Measurements from ENCODE around the gene SRGAP1. TPM values are rescaled to one million over a fixed set of nuclear protein-coding genes. Genes with fewer than 3 reads are reported as not detected.

The SRGAP1 gene
- polyA plus RNA-seq, 3 donors from 2014 or later, result 0.02 TPM; not detected in 2

DNA sequence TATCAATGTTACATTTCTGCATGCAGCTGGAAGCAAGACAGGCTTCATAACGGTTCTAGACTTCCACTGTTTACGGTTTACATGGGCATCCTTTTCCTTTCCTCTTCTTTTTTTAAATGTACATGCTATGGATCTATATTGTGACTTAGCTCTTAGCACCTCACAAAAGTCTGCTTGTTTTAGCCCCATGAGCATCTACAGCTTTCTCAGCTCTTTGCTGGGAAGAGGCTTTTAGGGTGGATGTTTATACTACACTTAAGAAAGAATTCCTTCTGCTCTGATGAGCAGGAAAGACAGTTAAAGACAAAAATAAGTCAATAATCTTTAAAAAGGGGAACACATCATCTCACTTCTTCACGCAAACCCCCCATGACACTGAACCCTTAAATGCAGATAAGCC lies 326.2 kb downstream of the SRGAP1 start:
- Mint-ChIP-seq H3K9me3 (peaks cover 0 to 3% (median 0%) of the 10 kb centered on the region in 6 donors), H3K36me3 (no peaks in the 10 kb centered on the region), H3K27ac (no peak overlapping the region), H3K4me1 (no peaks in the 10 kb centered on the region), H3K27me3 (ENCODE audit: low read depth in 3 of 3) (peaks cover 0 to 2% (median 0%) of the 10 kb centered on the region in 3 donors), H3K4me3 (no peak overlapping the region)
- no peak for DNase-seq

DNA sequence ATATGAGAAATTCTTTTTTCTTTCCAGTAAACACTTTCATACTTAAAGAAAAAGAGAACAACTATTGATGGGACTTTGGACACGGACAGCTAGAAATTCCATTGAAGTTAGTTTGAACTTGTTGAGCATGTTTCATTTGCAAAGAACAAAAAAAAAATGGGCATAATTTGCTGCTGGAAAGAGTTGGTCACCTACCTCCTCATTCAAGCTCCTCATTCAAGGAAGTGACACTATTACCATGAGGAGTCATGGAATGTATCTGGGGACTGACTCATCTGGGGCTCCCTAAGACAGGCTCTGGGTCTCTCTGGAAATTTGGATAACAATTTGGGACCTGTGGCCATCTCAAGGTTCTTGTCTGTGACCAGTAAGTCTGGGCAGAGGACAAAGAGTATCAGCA lies 327.2 kb downstream of the SRGAP1 start:
- Mint-ChIP-seq H3K36me3 (no peaks in the 10 kb centered on the region), H3K27ac (no peak overlapping the region), H3K4me3 (no peak overlapping the region), H3K9me3 (peaks cover 0 to 3% (median 0%) of the 10 kb centered on the region in 6 donors), H3K27me3 (ENCODE audit: low read depth in 3 of 3) (peaks cover 0 to 2% (median 0%) of the 10 kb centered on the region in 3 donors), H3K4me1 (no peaks in the 10 kb centered on the region)
- DNase-seq, result no peak

DNA sequence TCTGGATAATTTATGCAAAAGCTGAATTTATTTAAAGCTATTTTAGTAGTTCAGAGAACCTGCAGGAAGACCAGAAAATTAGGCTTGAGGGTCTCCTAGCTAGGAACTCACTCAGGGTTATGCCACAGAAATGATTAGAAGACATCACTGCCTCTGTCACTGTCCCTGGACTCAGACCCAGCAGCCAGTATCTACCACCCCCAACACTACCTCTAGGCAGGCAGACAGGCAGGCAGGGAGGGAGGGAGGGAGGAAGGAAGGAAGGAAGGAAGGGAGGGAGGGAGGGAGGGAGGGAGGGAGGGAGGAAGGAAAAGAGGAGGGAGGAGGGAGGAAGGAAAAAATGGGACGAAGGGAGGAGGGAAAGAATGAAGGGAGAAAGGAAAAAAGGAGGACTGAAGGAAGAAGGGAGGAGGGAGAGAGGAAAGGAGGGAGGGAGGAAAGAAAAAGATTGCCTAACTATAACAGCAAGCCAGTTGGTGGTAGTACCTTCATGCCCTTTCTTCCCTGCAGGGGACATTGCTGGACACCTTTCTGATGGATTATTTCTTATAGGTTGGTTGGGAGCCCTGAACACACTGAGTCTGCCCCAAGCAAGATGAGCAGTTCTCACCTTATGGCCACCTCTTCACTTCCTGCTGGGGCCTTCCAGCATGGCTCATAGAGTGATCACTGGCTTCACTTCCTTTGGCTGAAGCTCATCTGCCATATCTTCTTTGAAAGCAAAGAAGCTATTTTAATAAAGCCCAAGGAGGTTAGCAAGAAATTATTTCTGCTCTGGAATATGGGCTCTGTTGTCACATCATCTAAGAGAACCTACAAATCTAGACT lies 327.9 kb downstream of the SRGAP1 start:
- Mint-ChIP-seq H3K36me3 (no peaks in the 10 kb centered on the region), H3K9me3 (no peaks in the 10 kb centered on the region), H3K4me1 (no peaks in the 10 kb centered on the region), H3K4me3 (no peak overlapping the region), H3K27me3 (ENCODE audit: low read depth in 3 of 3) (peaks cover 0 to 3% (median 2%) of the 10 kb centered on the region in 3 donors), H3K27ac (no peak overlapping the region)
- no peak for DNase-seq

DNA sequence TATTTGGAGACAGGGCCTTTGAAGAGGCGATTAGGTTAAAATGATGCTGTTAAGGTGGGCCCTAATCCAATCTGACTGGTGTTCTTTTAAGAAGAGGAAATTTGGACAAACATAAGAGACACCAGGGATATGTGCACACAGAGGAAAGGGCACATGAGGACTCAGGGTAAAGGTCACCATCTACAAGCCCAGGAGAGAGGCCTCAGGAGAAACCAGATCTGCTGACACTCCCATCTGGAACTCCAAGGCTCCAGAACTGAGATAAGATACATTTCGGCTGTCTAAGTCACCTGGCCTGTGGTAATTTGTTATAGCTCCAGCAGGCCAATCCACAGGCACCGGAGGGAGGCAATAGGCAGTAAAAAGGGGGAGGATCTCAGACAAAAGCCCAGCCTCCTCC lies 329.0 kb downstream of the SRGAP1 start:
- H3K4me3 Mint-ChIP-seq, result no peak overlapping the region
- peaks cover 0 to 3% (median 2%) of the 10 kb centered on the region in 3 donors for H3K27me3 Mint-ChIP-seq (ENCODE audit: low read depth in 3 of 3)
- H3K27ac Mint-ChIP-seq, result no peak overlapping the region
- DNase-seq, result no peak
- H3K9me3 Mint-ChIP-seq, result no peaks in the 10 kb centered on the region
- no peaks in the 10 kb centered on the region for H3K4me1 Mint-ChIP-seq
- no peaks in the 10 kb centered on the region for H3K36me3 Mint-ChIP-seq

DNA sequence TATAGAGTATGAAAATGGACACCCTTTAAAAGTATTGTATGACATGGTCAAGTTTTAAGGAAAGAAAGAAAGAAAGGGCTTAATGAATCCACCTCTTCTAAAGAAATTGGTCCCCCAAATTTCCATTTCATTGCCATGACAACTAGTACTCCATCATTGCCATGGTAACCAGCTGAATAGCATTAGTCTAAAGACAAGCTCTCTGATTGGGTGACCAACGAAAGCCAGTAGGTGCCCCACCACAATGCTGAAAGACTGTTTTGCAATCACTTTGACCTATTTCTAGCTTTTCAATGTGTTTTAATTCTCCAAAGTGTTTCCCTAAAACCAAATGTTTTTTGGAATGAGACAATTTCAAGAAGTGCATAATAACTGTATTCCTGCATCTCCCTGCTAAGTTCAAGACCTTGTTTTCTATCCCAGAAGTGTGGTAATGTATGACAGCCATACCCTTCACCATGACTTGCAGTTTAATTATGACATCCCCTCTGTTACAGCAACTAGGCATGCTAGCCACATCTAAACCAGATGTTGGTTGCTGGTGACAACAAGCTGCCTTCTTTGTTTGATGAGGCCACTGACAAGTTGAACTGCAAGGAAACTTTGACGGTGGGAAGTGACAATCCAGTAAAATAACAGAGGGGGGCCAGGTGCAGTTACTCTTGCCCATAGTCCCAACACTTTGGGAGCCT lies 330.9 kb downstream of the SRGAP1 start:
- no peak overlapping the region for H3K4me3 Mint-ChIP-seq
- H3K36me3 Mint-ChIP-seq, result peaks cover 0 to 4% (median 0%) of the 10 kb centered on the region in 3 donors
- no peaks in the 10 kb centered on the region for H3K9me3 Mint-ChIP-seq
- DNase-seq, result no peak
- no peak overlapping the region for H3K27ac Mint-ChIP-seq
- H3K4me1 Mint-ChIP-seq, result no peaks in the 10 kb centered on the region
- H3K27me3 Mint-ChIP-seq (ENCODE audit: low read depth in 3 of 3), result peaks cover 0 to 3% (median 2%) of the 10 kb centered on the region in 3 donors

DNA sequence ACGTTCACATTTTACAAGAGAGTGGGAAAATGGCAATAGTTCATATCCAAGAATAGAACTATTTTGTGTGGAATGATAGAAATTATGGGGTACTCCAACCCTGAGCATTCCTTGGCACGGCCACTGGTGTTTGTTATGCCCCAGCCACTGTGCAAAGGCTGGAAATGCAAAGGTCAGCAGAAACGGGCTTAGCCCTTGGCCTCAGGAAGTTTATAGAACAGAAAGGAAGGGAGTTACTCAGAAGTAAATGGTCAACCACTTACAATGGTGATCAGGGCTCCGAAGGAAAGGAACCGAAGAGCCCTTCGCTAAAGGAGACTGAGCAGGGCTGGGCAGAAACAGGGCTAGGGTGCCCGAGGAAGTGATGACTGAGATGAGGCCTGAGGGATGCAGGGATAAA lies 332.5 kb downstream of the SRGAP1 start:
- no peaks in the 10 kb centered on the region for H3K9me3 Mint-ChIP-seq
- no peaks in the 10 kb centered on the region for H3K4me1 Mint-ChIP-seq
- H3K27me3 Mint-ChIP-seq (ENCODE audit: low read depth in 3 of 3), result peaks cover 0 to 3% (median 2%) of the 10 kb centered on the region in 3 donors
- no peak overlapping the region for H3K27ac Mint-ChIP-seq
- H3K4me3 Mint-ChIP-seq, result no peak overlapping the region
- peaks cover 0 to 4% (median 0%) of the 10 kb centered on the region in 3 donors for H3K36me3 Mint-ChIP-seq
- DNase-seq, result no peak

DNA sequence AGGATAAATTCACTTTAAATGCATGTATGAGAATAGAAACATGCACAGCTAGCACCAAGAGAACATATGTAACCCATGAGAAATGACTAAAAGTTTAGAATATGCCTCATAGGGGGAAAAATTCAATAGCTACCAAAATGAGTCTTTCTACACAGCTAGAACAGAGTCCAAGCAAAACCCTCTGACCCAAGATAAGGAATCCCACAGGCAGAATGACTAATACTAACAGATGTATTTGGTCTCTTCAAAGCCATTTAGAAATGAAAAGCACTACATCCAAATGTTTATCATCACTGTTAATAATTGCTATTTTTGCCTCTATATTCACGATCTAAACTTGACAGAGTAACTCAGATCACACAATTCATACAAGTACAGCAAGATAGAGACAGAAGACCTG lies 333.6 kb downstream of the SRGAP1 start:
- Mint-ChIP-seq H3K27ac (no peak overlapping the region), H3K36me3 (peaks cover 0 to 8% (median 0%) of the 10 kb centered on the region in 3 donors), H3K4me3 (no peak overlapping the region), H3K9me3 (no peaks in the 10 kb centered on the region), H3K4me1 (no peaks in the 10 kb centered on the region), H3K27me3 (ENCODE audit: low read depth in 3 of 3) (peaks cover 0 to 3% (median 2%) of the 10 kb centered on the region in 3 donors)
- no peak for DNase-seq

DNA sequence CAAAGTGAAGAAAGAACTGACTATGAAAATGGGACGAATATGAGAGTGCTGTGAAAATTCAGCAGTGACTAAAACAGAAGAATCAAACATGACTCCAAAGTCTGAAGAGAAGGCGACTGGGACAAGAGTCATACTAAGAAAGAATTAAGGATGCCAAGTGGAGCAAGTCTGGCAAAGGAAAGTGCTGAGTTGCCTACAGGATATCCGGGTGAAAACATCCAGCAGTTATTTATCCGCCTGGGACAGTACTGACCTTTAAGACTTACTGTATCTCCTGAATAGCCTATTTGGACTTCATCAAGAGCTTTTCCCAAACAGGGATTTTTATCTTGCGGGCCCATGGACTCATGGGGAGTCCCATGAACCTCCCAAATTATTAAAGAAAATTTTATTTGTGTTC lies 336.5 kb downstream of the SRGAP1 start:
- no peak overlapping the region for H3K27ac Mint-ChIP-seq
- H3K27me3 Mint-ChIP-seq (ENCODE audit: low read depth in 3 of 3), result peaks cover 0 to 3% (median 2%) of the 10 kb centered on the region in 3 donors

DNA sequence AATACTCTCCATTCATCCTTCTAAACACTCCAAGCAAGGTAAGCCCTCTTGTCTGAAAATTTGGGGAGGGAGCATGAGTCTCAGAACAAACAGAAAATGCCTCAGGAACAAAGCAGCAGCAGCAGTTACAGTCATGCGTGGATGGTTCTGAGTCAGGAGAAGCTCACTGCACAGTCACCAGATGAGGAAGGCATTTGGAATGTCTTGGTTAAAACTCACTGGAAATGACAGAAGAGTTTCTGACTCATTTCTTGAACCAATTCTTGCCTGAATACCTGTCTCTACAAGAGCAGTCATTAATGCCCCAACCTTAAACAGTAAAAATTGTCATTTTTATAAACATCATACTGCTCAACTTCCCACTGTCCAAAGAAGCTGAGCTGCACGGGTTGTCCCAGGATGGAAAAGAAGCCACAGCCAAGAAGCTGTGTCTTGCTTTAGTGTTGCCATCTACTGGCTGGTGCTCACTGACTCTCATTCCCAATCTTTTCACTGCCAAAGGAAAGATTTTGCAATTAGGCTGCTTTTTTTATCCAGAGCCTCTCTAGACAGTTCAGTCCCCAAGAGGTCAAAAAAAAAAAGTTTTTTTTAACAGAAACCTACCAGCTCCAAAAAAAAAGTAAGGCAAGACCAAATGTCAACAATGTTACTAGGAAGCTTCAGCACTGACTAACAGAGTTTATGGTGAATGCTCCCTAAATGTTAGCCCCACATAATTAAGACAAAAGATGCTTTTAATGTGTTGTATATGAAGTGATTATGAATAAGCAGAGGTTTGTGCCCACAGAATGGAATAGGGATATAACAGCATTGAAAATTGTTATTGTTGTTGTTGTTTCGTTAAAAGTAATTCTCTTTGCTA lies 337.2 kb downstream of the SRGAP1 start:
- no peak for DNase-seq
- no peak overlapping the region for H3K4me3 Mint-ChIP-seq
- H3K27ac Mint-ChIP-seq, result no peak overlapping the region
- peaks cover 0 to 12% (median 0%) of the 10 kb centered on the region in 3 donors for H3K36me3 Mint-ChIP-seq
- peaks cover 0 to 3% (median 2%) of the 10 kb centered on the region in 3 donors for H3K27me3 Mint-ChIP-seq (ENCODE audit: low read depth in 3 of 3)
- H3K9me3 Mint-ChIP-seq, result no peaks in the 10 kb centered on the region
- H3K4me1 Mint-ChIP-seq, result no peaks in the 10 kb centered on the region

More for the DNA sequence above, 336.5 kb downstream of the SRGAP1 start:
- Mint-ChIP-seq H3K4me3 (no peak overlapping the region), H3K9me3 (no peaks in the 10 kb centered on the region), H3K36me3 (peaks cover 0 to 12% (median 0%) of the 10 kb centered on the region in 3 donors), H3K4me1 (no peaks in the 10 kb centered on the region)
- no peak for DNase-seq

DNA sequence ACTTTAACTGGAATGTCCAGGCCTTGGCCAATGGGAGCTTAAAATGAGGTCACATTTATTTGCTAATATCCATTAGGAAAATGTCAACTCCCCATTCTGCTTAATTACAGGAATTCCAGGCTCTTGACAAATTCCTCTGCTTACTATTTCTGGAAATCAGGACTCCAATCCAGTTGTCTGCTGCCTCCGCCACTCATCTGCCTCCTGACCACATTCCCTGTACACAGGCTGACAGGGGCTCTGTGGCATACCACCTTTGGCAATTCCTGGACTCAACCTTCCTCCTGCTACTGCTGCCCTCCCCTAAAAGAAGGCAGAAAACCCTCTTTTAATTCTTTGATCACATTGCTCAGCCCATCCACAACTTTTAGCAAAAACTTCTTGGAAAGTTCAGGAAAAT lies 339.7 kb downstream of the SRGAP1 start:
- peaks cover 0 to 15% (median 0%) of the 10 kb centered on the region in 3 donors for H3K36me3 Mint-ChIP-seq
- no peaks in the 10 kb centered on the region for H3K4me1 Mint-ChIP-seq
- DNase-seq, result no peak
- H3K27me3 Mint-ChIP-seq (ENCODE audit: low read depth in 3 of 3), result peaks cover 0 to 3% (median 0%) of the 10 kb centered on the region in 3 donors
- H3K9me3 Mint-ChIP-seq, result no peaks in the 10 kb centered on the region
- no peak overlapping the region for H3K27ac Mint-ChIP-seq
- no peak overlapping the region for H3K4me3 Mint-ChIP-seq

DNA sequence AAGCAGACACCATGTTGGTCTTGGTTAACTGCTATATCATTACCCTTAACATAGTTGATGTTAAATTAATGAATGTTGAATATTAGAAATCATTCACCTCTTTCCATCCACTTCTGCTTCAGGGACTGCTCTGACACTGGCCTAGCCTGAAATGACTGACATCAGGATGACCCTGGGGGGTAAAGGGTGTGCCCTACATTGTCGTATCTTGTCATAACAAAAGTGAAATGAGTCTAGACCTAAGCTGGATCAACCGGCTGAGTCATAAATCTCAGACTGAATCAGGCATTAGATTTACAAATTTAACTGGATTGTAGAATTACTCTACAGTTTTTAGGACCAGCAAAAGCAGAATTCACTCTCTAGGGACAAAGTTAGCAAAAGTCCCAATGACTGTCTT lies 342.3 kb downstream of the SRGAP1 start:
- DNase-seq, result no peak
- peaks cover 0 to 25% (median 6%) of the 10 kb centered on the region in 3 donors for H3K36me3 Mint-ChIP-seq
- H3K9me3 Mint-ChIP-seq, result no peaks in the 10 kb centered on the region
- peaks cover 0 to 3% (median 0%) of the 10 kb centered on the region in 3 donors for H3K27me3 Mint-ChIP-seq (ENCODE audit: low read depth in 3 of 3)
- H3K4me1 Mint-ChIP-seq, result no peaks in the 10 kb centered on the region
- H3K27ac Mint-ChIP-seq, result no peak overlapping the region
- no peak overlapping the region for H3K4me3 Mint-ChIP-seq

DNA sequence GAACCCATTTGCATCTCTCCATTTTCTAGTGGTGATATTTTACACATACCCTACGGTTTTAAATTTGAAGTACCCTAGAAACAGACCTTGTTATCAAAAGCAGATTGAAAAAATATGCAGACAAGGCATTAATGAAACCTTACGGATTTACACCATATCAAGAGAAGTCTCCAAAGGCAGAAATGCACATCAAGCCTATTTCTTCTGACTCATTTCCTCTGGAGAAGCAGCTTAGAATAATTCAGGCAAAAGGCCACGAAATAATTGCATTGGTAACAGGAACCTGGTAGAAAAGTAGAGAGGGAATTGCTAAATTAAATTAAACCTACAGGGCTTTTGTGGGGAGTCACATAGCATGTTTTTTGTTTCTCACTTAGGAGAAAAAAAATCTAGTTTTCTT lies 342.9 kb downstream of the SRGAP1 start:
- H3K4me3 Mint-ChIP-seq, result no peak overlapping the region
- no peaks in the 10 kb centered on the region for H3K9me3 Mint-ChIP-seq
- H3K4me1 Mint-ChIP-seq, result no peaks in the 10 kb centered on the region
- no peak overlapping the region for H3K27ac Mint-ChIP-seq
- peaks cover 0 to 3% (median 0%) of the 10 kb centered on the region in 3 donors for H3K27me3 Mint-ChIP-seq (ENCODE audit: low read depth in 3 of 3)
- no peak for DNase-seq
- H3K36me3 Mint-ChIP-seq, result peaks cover 0 to 26% (median 7%) of the 10 kb centered on the region in 3 donors

DNA sequence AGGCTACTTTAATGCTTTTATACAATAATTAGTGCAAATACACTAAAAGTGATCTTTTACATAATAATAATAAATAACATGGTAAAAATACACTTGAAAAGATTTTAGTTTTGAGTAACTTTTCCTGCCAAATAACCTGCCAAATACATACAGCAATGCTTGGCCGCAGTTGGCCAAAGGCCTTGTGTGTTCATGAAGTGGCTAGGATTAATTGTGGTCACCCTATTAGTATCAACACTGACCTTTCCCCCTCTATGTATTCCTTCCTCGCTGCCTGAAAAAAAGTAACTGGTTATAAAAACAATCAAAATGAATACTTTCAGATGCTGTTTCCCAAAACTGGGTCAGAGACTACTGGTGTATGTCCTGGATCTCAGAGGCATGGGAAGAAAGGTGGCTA lies 343.3 kb downstream of the SRGAP1 start:
- no peak for DNase-seq
- Mint-ChIP-seq H3K9me3 (no peaks in the 10 kb centered on the region), H3K27me3 (ENCODE audit: low read depth in 3 of 3) (peaks cover 0 to 3% (median 0%) of the 10 kb centered on the region in 3 donors), H3K4me1 (no peaks in the 10 kb centered on the region), H3K27ac (no peak overlapping the region), H3K36me3 (peaks cover 2 to 29% (median 12%) of the 10 kb centered on the region in 3 donors), H3K4me3 (no peak overlapping the region)

Data from immature natural killer cell (primary cell).